ENCODE results near the gene CSNK2B.

The CSNK2B gene

GRCh38 chr6:31659649-31660380 is 6.1 kb upstream of the CSNK2B start:
- POLR2A ChIA-PET = interaction anchor here (1.0 to 1.3 kb wide), 3 partner anchors 8 to 113 kb away, joined by 3 to 5 read pairs (median 5); partner anchors contain the start of gene NFKBIL1
- Histone ChIP-seq H3K36me3 (ENCODE audit: control insufficient read depth in 4 of 4, insufficient read depth in 4 of 4, low read length in 3 of 4) (peaks cover 4 to 36% (median 27%) of the 10 kb centered on the region in 4 experiments), H3K27me3 (replicated peaks in 2 of 5; ENCODE audit: control insufficient read depth in 4 of 5, insufficient read depth in 5 of 5, low read length in 4 of 5) (no peaks in the 10 kb centered on the region), H3K9me3 (ENCODE audit: control extremely low read depth in 1 of 5, control insufficient read depth in 4 of 5, insufficient read depth in 2 of 5, low read depth in 1 of 5, low read length in 4 of 5) (no peaks in the 10 kb centered on the region), H3K4me3 (ENCODE audit: control insufficient read depth in 1 of 7, extremely low read depth in 1 of 7, insufficient read depth in 4 of 7, low read depth in 2 of 7, low read length in 6 of 7) (peak overlapping the region; percentile 73 to 94 (median 80)), H3K27ac (ENCODE audit: insufficient read depth in 1 of 2, low read depth in 1 of 2, low read length in 2 of 2, poor library complexity in 1 of 2, severe bottlenecking in 2 of 2) (peak overlapping the region; percentile 74 to 86), H3K4me1 (ENCODE audit: control extremely low read depth in 1 of 4, control insufficient read depth in 4 of 4, insufficient read depth in 4 of 4, low read length in 3 of 4) (peaks cover 10 to 70% (median 44%) of the 10 kb centered on the region in 4 experiments)
- CTCF ChIA-PET = interaction anchor here (0.7 to 1.7 kb wide), 4 partner anchors 8 to 80 kb away, joined by 3 to 4 read pairs (median 3); no protein-coding TSS in a partner anchor
- 32% methylated on average over 13 of the region's 13 CpGs for WGBS (ENCODE audit: insufficient coverage)
- DNase-seq = peak in 2 of 3 donors; percentile 62 to 72

- H3K27ac ChIP-seq (ENCODE audit: insufficient read depth in 1 of 2, low read depth in 1 of 2, low read length in 2 of 2, poor library complexity in 1 of 2, severe bottlenecking in 2 of 2) = peak within 1 kb of the TSS; percentile 74 to 86
- CTCF ChIA-PET = interaction anchor here (0.7 to 1.7 kb wide), 10 partner anchors 8 to 114 kb away, joined by 3 to 6 read pairs (median 4); partner anchors contain the start of genes ATP6V1G2, BAG6, DDAH2 and LY6G5C
- no peaks in the 10 kb centered on the region for H3K27me3 ChIP-seq (replicated peaks in 2 of 5; ENCODE audit: control insufficient read depth in 4 of 5, insufficient read depth in 5 of 5, low read length in 4 of 5)
- H3K36me3 ChIP-seq (ENCODE audit: control insufficient read depth in 4 of 4, insufficient read depth in 4 of 4, low read length in 3 of 4) = peaks cover 4 to 34% (median 25%) of the 10 kb centered on the region in 4 experiments
- peaks cover 10 to 70% (median 49%) of the 10 kb centered on the region in 4 experiments for H3K4me1 ChIP-seq (ENCODE audit: control extremely low read depth in 1 of 4, control insufficient read depth in 4 of 4, insufficient read depth in 4 of 4, low read length in 3 of 4)
- POLR2A ChIA-PET = interaction anchor here (1.0 to 1.3 kb wide), 3 partner anchors 9 to 114 kb away, joined by 3 to 5 read pairs (median 5); partner anchors contain the start of gene NFKBIL1
- DNase-seq = peak; percentile 68 to 76 (median 72)
- peak within 1 kb of the TSS; percentile 73 to 94 (median 80) for H3K4me3 ChIP-seq (ENCODE audit: control insufficient read depth in 1 of 7, extremely low read depth in 1 of 7, insufficient read depth in 4 of 7, low read depth in 2 of 7, low read length in 6 of 7)
- no peaks in the 10 kb centered on the region for H3K9me3 ChIP-seq (ENCODE audit: control extremely low read depth in 1 of 5, control insufficient read depth in 4 of 5, insufficient read depth in 2 of 5, low read depth in 1 of 5, low read length in 4 of 5)
- WGBS (ENCODE audit: insufficient coverage) = under 1% methylated on average over 49 of the region's 52 CpGs
Measured at GRCh38 chr6:31660381-31661261, 5.3 kb upstream of the CSNK2B start, which contains the start of gene C6orf47. Gene C6orf47 (minus strand): TSS chr6:31660778. CDS start chr6:31659947, 831 bp downstream.

GRCh38 chr6:31661262-31662123 is 4.4 kb upstream of the CSNK2B start:
- 90% methylated on average over 7 of the region's 12 CpGs for WGBS (ENCODE audit: insufficient coverage)

GRCh38 chr6:31662124-31662723 is 3.7 kb upstream of the CSNK2B start:
- CTCF ChIA-PET = interaction anchor here (0.6 to 4.6 kb wide), 6 partner anchors 9 to 70 kb away, joined by 3 to 40 read pairs (median 4); partner anchors contain the start of genes APOM and BAG6
- 93% methylated on average over 8 of the region's 12 CpGs for WGBS (ENCODE audit: insufficient coverage)
- Histone ChIP-seq H3K4me1 (ENCODE audit: control extremely low read depth in 1 of 4, control insufficient read depth in 4 of 4, insufficient read depth in 4 of 4, low read length in 3 of 4) (peaks cover 15 to 80% (median 58%) of the 10 kb centered on the region in 4 experiments), H3K27ac (ENCODE audit: insufficient read depth in 1 of 2, low read depth in 1 of 2, low read length in 2 of 2, poor library complexity in 1 of 2, severe bottlenecking in 2 of 2) (no peak overlapping the region), H3K4me3 (ENCODE audit: control insufficient read depth in 1 of 7, extremely low read depth in 1 of 7, insufficient read depth in 4 of 7, low read depth in 2 of 7, low read length in 6 of 7) (no peak overlapping the region), H3K9me3 (ENCODE audit: control extremely low read depth in 1 of 5, control insufficient read depth in 4 of 5, insufficient read depth in 2 of 5, low read depth in 1 of 5, low read length in 4 of 5) (no peaks in the 10 kb centered on the region), H3K27me3 (replicated peaks in 2 of 5; ENCODE audit: control insufficient read depth in 4 of 5, insufficient read depth in 5 of 5, low read length in 4 of 5) (no peaks in the 10 kb centered on the region), H3K36me3 (ENCODE audit: control insufficient read depth in 4 of 4, insufficient read depth in 4 of 4, low read length in 3 of 4) (peaks cover 4 to 32% (median 17%) of the 10 kb centered on the region in 4 experiments)
- POLR2A ChIA-PET = interaction anchor here (0.7 kb wide), 1 partner anchor 10 kb away, joined by 3 read pairs; the partner anchor contains the start of gene BAG6
- no peak for DNase-seq

More at GRCh38 chr6:31661262-31662123, 4.4 kb upstream of the CSNK2B start:
- Histone ChIP-seq H3K4me3 (ENCODE audit: control insufficient read depth in 1 of 7, extremely low read depth in 1 of 7, insufficient read depth in 4 of 7, low read depth in 2 of 7, low read length in 6 of 7) (peak overlapping the region in 4 of 7 experiments; percentile 77 to 86 (median 80)), H3K27ac (ENCODE audit: insufficient read depth in 1 of 2, low read depth in 1 of 2, low read length in 2 of 2, poor library complexity in 1 of 2, severe bottlenecking in 2 of 2) (peak overlapping the region in 1 of 2 experiments; percentile 86), H3K27me3 (replicated peaks in 2 of 5; ENCODE audit: control insufficient read depth in 4 of 5, insufficient read depth in 5 of 5, low read length in 4 of 5) (no peaks in the 10 kb centered on the region), H3K4me1 (ENCODE audit: control extremely low read depth in 1 of 4, control insufficient read depth in 4 of 4, insufficient read depth in 4 of 4, low read length in 3 of 4) (peaks cover 12 to 73% (median 52%) of the 10 kb centered on the region in 4 experiments), H3K36me3 (ENCODE audit: control insufficient read depth in 4 of 4, insufficient read depth in 4 of 4, low read length in 3 of 4) (peaks cover 4 to 31% (median 20%) of the 10 kb centered on the region in 4 experiments), H3K9me3 (ENCODE audit: control extremely low read depth in 1 of 5, control insufficient read depth in 4 of 5, insufficient read depth in 2 of 5, low read depth in 1 of 5, low read length in 4 of 5) (no peaks in the 10 kb centered on the region)
- CTCF ChIA-PET = interaction anchor here (0.6 to 1.7 kb wide), 10 partner anchors 8 to 115 kb away, joined by 3 to 6 read pairs (median 4); partner anchors contain the start of genes ATP6V1G2, BAG6, DDAH2 and LY6G5C
- POLR2A ChIA-PET = interaction anchor here (0.7 to 1.3 kb wide), 3 partner anchors 9 to 76 kb away, joined by 3 to 5 read pairs (median 5); partner anchors contain the start of gene BAG6
- no peak for DNase-seq

GRCh38 chr6:31663126-31663960 is 2.5 kb upstream of the CSNK2B start:
- DNase-seq = no peak
- Histone ChIP-seq H3K4me3 (ENCODE audit: control insufficient read depth in 1 of 7, extremely low read depth in 1 of 7, insufficient read depth in 4 of 7, low read depth in 2 of 7, low read length in 6 of 7) (peak overlapping the region in 6 of 7 experiments; percentile 86 to 99 (median 90)), H3K9me3 (ENCODE audit: control extremely low read depth in 1 of 5, control insufficient read depth in 4 of 5, insufficient read depth in 2 of 5, low read depth in 1 of 5, low read length in 4 of 5) (no peaks in the 10 kb centered on the region), H3K27me3 (replicated peaks in 2 of 5; ENCODE audit: control insufficient read depth in 4 of 5, insufficient read depth in 5 of 5, low read length in 4 of 5) (no peaks in the 10 kb centered on the region), H3K36me3 (ENCODE audit: control insufficient read depth in 4 of 4, insufficient read depth in 4 of 4, low read length in 3 of 4) (peaks cover 3 to 32% (median 21%) of the 10 kb centered on the region in 4 experiments), H3K4me1 (ENCODE audit: control extremely low read depth in 1 of 4, control insufficient read depth in 4 of 4, insufficient read depth in 4 of 4, low read length in 3 of 4) (peaks cover 15 to 76% (median 58%) of the 10 kb centered on the region in 4 experiments), H3K27ac (ENCODE audit: insufficient read depth in 1 of 2, low read depth in 1 of 2, low read length in 2 of 2, poor library complexity in 1 of 2, severe bottlenecking in 2 of 2) (peak overlapping the region in 1 of 2 experiments; percentile 99)
- CTCF ChIA-PET = interaction anchor here (0.8 to 4.6 kb wide), 8 partner anchors 9 to 117 kb away, joined by 3 to 40 read pairs (median 4); partner anchors contain the start of genes APOM, ATP6V1G2 and BAG6
- WGBS (ENCODE audit: insufficient coverage) = 92% methylated on average over 6 of the region's 9 CpGs
- POLR2A ChIA-PET = interaction anchor here (0.5 to 3.1 kb wide), 2 partner anchors 10 to 101 kb away, joined by 5 to 31 read pairs; partner anchors contain the start of genes APOM and BAG6
